Astrocyte (in vitro differentiated cells and primary cell): ENCODE results near the gene POC1B.

ENCODE experiments used
- EZH2 ChIP-seq: IDR thresholded peaks from 2 replicates; pipeline ENCODE4 v1.6.1; 2012; ENCODE audit warnings: mild to moderate bottlenecking, low read length, inconsistent platforms; ENCODE audit not compliant: insufficient read depth
- TF ChIP-seq, protein P1 (sequence below): IDR thresholded peaks from 2 replicates; pipeline ENCODE4 v1.5.1; 2011; ENCODE audit warnings: low read depth, mild to moderate bottlenecking, inconsistent platforms, low read length, moderate library complexity; ENCODE audit not compliant: insufficient read depth

DNA sequence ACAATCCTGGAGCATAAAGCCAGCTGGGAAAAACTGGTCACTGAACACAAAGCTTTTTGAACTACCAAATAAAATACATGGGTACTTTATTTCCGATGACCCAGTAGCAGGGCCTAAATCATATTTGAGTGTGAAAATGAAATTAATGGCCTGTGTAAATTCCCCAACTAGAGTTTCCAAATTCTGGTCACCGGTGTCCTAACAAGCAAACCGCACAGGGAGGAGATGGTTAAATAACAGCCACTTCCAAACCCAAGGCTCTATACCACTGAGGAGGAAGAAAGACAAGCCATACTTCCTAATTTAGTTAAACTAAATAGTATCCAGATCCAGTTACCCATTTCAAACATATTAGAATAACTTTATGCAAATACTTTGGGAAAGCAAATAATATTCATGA, 133.5 kb downstream of the POC1B start:
- no peak for TF ChIP-seq EZH2
- TF ChIP-seq, protein P1, sequence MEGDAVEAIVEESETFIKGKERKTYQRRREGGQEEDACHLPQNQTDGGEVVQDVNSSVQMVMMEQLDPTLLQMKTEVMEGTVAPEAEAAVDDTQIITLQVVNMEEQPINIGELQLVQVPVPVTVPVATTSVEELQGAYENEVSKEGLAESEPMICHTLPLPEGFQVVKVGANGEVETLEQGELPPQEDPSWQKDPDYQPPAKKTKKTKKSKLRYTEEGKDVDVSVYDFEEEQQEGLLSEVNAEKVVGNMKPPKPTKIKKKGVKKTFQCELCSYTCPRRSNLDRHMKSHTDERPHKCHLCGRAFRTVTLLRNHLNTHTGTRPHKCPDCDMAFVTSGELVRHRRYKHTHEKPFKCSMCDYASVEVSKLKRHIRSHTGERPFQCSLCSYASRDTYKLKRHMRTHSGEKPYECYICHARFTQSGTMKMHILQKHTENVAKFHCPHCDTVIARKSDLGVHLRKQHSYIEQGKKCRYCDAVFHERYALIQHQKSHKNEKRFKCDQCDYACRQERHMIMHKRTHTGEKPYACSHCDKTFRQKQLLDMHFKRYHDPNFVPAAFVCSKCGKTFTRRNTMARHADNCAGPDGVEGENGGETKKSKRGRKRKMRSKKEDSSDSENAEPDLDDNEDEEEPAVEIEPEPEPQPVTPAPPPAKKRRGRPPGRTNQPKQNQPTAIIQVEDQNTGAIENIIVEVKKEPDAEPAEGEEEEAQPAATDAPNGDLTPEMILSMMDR = no peak
